GM12878 (cell line): ENCODE measurements around the gene KDM4C. TPM values are rescaled to one million over a fixed set of nuclear protein-coding genes. Genes with fewer than 3 reads are reported as not detected.

Experiments used
- ATAC-seq: fragments of 200-7000 bp; cut with Tn5 transposase; 3 replicates; pipeline ENCODE4 v1.9.1; 2020; ENCODE audit warnings: mild to moderate bottlenecking, moderate library complexity
- BruUV-seq: library from RNA; stranded (reverse); fragments of 400-500 nt; replicated peaks from 2 replicates; lab custom pipeline; 2021; lab: Mats Ljungman, UMichigan
- CTCF ChIA-PET: fragments of 300-600 bp; sonication (Branson Sonifier 250); formaldehyde crosslinking; extraction: SDS; loops from one replicate; lab custom pipeline; 2021; ENCODE audit warnings: inconsistent platforms; lab: Yijun Ruan, JAX
- POLR2A ChIA-PET: fragments of 350-600 bp; formaldehyde crosslinking; extraction: SDS; loops from one replicate; lab custom pipeline; 2021; ENCODE audit warnings: inconsistent platforms; lab: Charles Lee
- RAD21 ChIA-PET: fragments of 300-600 bp; sonication (Branson Sonifier 250); formaldehyde crosslinking; loops from one replicate; lab custom pipeline; 2023; ENCODE audit warnings: antibody characterized with exemption; ENCODE audit not compliant: unreplicated experiment; lab: Charles Lee
- SMC1A ChIA-PET: fragments of 300-600 bp; sonication (Branson Sonifier 250); formaldehyde crosslinking; loops from one replicate; lab custom pipeline; 2023; ENCODE audit not compliant: unreplicated experiment, uncharacterized antibody; lab: Charles Lee
- DNase-seq: peaks from one replicate; pipeline ENCODE4 v3.0.0-alpha.2; 2011; ENCODE audit warnings: low read depth, low spot score
- FAIRE-seq: peaks from 3 replicates; lab custom pipeline; 2011; peaks lifted over from hg19 to GRCh38; lab: Jason Lieb, UNC
- H2AFZ ChIP-seq: 2 replicates; pipeline ENCODE4 v1.6.0; 2011; ENCODE audit warnings: low read depth, low read length, control low read depth; ENCODE audit not compliant: control insufficient read depth
- H3K27ac ChIP-seq: 2 replicates; pipeline ENCODE4 v1.5.1; 2011; ENCODE audit warnings: control low read depth; ENCODE audit not compliant: control insufficient read depth, insufficient read depth
- H3K27me3 ChIP-seq, 2 experiments: replicated peaks in 1 of 2; 2 replicates each; pipeline versions ENCODE4 v1.6.0 to v1.6.1; 2011; ENCODE audit warnings: low read length in 1 of 2; ENCODE audit not compliant: control insufficient read depth in 2 of 2, insufficient read depth in 2 of 2
- H3K36me3 ChIP-seq, 2 experiments: 2 replicates each; pipeline ENCODE4 v1.5.1; 2011; ENCODE audit warnings: low read length in 1 of 2; ENCODE audit not compliant: control insufficient read depth in 2 of 2, insufficient read depth in 2 of 2
- H3K4me1 ChIP-seq: 2 replicates; pipeline ENCODE4 v1.6.1; 2011; ENCODE audit warnings: mild to moderate bottlenecking, low read length, moderate library complexity, mixed read lengths; ENCODE audit not compliant: control insufficient read depth, insufficient read depth
- H3K4me2 ChIP-seq: 2 replicates; pipeline ENCODE4 v1.6.0; 2011; ENCODE audit warnings: control low read depth; ENCODE audit not compliant: control insufficient read depth, insufficient read depth
- H3K4me3 ChIP-seq: fragments of 200-600 bp; sonication (generic); 2 replicates; pipeline ENCODE4 v1.5.1; 2016
- H3K79me2 ChIP-seq: 2 replicates; pipeline ENCODE4 v1.6.0; 2011; ENCODE audit warnings: low read length; ENCODE audit not compliant: control insufficient read depth, insufficient read depth
- H3K9ac ChIP-seq: 2 replicates; pipeline ENCODE4 v1.8.0; 2011; ENCODE audit warnings: low read length, control low read depth, mixed read lengths; ENCODE audit not compliant: control insufficient read depth, insufficient read depth
- H3K9me3 ChIP-seq: replicated peaks from 3 replicates; pipeline ENCODE4 v1.5.1; 2011; ENCODE audit warnings: mild to moderate bottlenecking, low read length; ENCODE audit not compliant: control insufficient read depth, insufficient read depth
- H4K20me1 ChIP-seq: 2 replicates; pipeline ENCODE4 v1.6.0; 2011; ENCODE audit not compliant: control insufficient read depth, insufficient read depth
- FOXM1 ChIP-seq: IDR thresholded peaks from 2 replicates; pipeline ENCODE4 v1.6.1; 2012; ENCODE audit warnings: low read depth, mild to moderate bottlenecking, inconsistent platforms, low read length, moderate library complexity
- GABPA ChIP-seq: IDR thresholded peaks from 2 replicates; pipeline ENCODE4 v1.6.1; 2014; ENCODE audit warnings: antibody characterized with exemption, low read depth, mild to moderate bottlenecking, inconsistent platforms
- HDAC2 ChIP-seq: fragments of 200-600 bp; sonication (generic); IDR thresholded peaks from 2 replicates; pipeline ENCODE4 v1.6.1; 2017
- KLF5 ChIP-seq: fragments of 450-650 bp; IDR thresholded peaks from 2 replicates; pipeline ENCODE4 v1.6.1; 2014; ENCODE audit warnings: mild to moderate bottlenecking; ENCODE audit not compliant: partially characterized antibody
- MXI1 ChIP-seq: fragments of 150-350 bp; IDR thresholded peaks from 2 replicates; pipeline ENCODE4 v1.6.1; 2011; ENCODE audit warnings: low read depth, mild to moderate bottlenecking, inconsistent platforms, low read length, improper control_type of control experiment
- NRF1 ChIP-seq: conservative IDR thresholded peaks from 2 replicates; pipeline ENCODE4 v1.6.1; 2011; ENCODE audit warnings: mild to moderate bottlenecking, low read depth, low read length, improper control_type of control experiment
- RAD51 ChIP-seq: fragments of 450-650 bp; IDR thresholded peaks from 2 replicates; pipeline ENCODE4 v1.6.1; 2016; ENCODE audit warnings: moderate library complexity, mild to moderate bottlenecking, inconsistent platforms
- SP1 ChIP-seq: IDR thresholded peaks from one replicate; pipeline ENCODE4 v1.6.1; 2011; ENCODE audit warnings: low read depth, low read length
- SREBF2 ChIP-seq: IDR thresholded peaks from 2 replicates; pipeline ENCODE4 v1.6.1; 2012; ENCODE audit warnings: mild to moderate bottlenecking, low read length
- STAT1 ChIP-seq: fragments of 450-650 bp; conservative IDR thresholded peaks from 2 replicates; pipeline ENCODE4 v1.6.1; 2014; ENCODE audit warnings: antibody characterized with exemption, mild to moderate bottlenecking
- TCF7 ChIP-seq: IDR thresholded peaks from 2 replicates; pipeline ENCODE4 v1.6.1; 2014; ENCODE audit warnings: antibody characterized with exemption, borderline replicate concordance
- YBX1 ChIP-seq: fragments of 450-650 bp; IDR thresholded peaks from 2 replicates; pipeline ENCODE4 v1.6.1; 2016; ENCODE audit warnings: antibody characterized with exemption
- WGBS: methylation state at CpG from one replicate; pipeline ENCODE4 v1.1.6; 2016; ENCODE audit warnings: low lambda C conversion rate; ENCODE audit not compliant: insufficient replicate concordance, insufficient coverage; ENCODE audit errors: missing lambda C conversion rate; 5-methylcytosine and 5-hydroxymethylcytosine counted together
- in situ Hi-C: fragments of 300-500 bp; cut with MboI; formaldehyde crosslinking; loops from 9 replicates; pipeline ENCODE4 v1.14.3; 2018; ENCODE audit warnings: mixed read lengths
- intact Hi-C: fragments of 100-400 bp; cut with micrococcal nuclease; formaldehyde crosslinking; loops from one replicate; pipeline ENCODE4 v1.14.2; 2022; ENCODE audit not compliant: unreplicated experiment
- polyA plus RNA-seq, 11 experiments: library from polyadenylated mRNA; depleted of rRNA in 4 of 11; unstranded in 6 of 11; stranded (reverse) in 5 of 11; fragments of >200 nt; fragmentation: Nextera tagmentation in 4 of 11; fragmentation: Illumina TruSeq in 1 of 11; extraction: Ambion mirVana in 4 of 11; extraction: Trizol in 1 of 11; gene quantifications; 1 replicate in 1 of 11; 2 replicates in 10 of 11; pipeline versions ENCODE4 v1.2.1 to v1.2.3, GENCODE V29; 2011 to 2016; ENCODE audit warnings: inconsistent platforms in 2 of 11, missing spikeins in 2 of 11, low read depth in 1 of 11
- total RNA-seq, 4 experiments: library from RNA; depleted of rRNA in 3 of 4; stranded (reverse); fragments of >200 nt in 3 of 4; fragmentation: Illumina TruSeq in 1 of 4; extraction: Trizol in 1 of 4; gene quantifications; 2 replicates each; pipeline versions ENCODE4 v1.2.1 to v1.2.3, GENCODE V29; 2013 to 2021
- TF ChIP-seq, protein P1 (sequence below): fragments of 450-650 bp; formaldehyde crosslinking; IDR thresholded peaks from 2 replicates; pipeline ENCODE4 v1.4.0; 2020; ENCODE audit warnings: mild to moderate bottlenecking, moderate library complexity
- TF ChIP-seq, protein P2 (sequence below): fragments of 450-650 bp; formaldehyde crosslinking; IDR thresholded peaks from 2 replicates; pipeline ENCODE4 v1.4.0; 2022; ENCODE audit warnings: mild to moderate bottlenecking, moderate library complexity
- TF ChIP-seq, protein P3 (sequence below): fragments of 150-350 bp; IDR thresholded peaks from 2 replicates; pipeline ENCODE4 v1.6.1; 2014; ENCODE audit warnings: mild to moderate bottlenecking, low read depth, low read length

Gene KDM4C
- total and polyA plus RNA-seq, 10 of the 15 experiments (the other 5 are each of a cell fraction or from before 2014, with no cell fraction given), result 6.8 to 41.2 (median 20.1) TPM

DNA sequence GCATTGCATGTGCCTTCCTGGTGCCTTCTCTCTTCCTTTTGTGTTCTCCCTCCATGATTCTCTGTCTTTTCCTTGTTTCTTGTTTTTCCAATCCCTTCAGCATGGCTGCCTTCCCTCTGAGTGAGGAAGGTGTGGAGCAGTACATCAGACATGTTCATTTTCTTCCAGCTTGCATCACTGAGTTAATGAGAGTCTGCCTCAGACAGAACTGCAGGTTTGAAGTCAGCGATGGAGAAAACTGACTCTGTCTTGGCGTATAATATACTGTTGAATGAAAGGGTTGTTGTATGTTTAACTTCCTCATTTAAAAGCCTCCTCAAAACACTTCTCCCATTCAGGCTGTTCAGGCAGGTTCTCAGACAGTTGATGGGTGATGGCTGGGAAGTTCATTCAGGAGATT lies 129.3 kb downstream of the KDM4C start:
- intact Hi-C loops (no loop called here), in situ Hi-C loops (no loop called here)
- no peak for ATAC-seq
- ChIA-PET RAD21 (no interaction called here), CTCF (interaction anchor here (0.9 kb wide), 1 partner anchor 18 kb away, joined by 3 read pairs; no protein-coding TSS in a partner anchor), POLR2A (no interaction called here), SMC1A (no interaction called here)
- H3K9ac ChIP-seq, result no peak overlapping the region
- no TSS peak for BruUV-seq
- no peak overlapping the region for H3K4me3 ChIP-seq
- 100% methylated on average over 2 of the region's 2 CpGs for WGBS
- TF ChIP-seq, protein P1, sequence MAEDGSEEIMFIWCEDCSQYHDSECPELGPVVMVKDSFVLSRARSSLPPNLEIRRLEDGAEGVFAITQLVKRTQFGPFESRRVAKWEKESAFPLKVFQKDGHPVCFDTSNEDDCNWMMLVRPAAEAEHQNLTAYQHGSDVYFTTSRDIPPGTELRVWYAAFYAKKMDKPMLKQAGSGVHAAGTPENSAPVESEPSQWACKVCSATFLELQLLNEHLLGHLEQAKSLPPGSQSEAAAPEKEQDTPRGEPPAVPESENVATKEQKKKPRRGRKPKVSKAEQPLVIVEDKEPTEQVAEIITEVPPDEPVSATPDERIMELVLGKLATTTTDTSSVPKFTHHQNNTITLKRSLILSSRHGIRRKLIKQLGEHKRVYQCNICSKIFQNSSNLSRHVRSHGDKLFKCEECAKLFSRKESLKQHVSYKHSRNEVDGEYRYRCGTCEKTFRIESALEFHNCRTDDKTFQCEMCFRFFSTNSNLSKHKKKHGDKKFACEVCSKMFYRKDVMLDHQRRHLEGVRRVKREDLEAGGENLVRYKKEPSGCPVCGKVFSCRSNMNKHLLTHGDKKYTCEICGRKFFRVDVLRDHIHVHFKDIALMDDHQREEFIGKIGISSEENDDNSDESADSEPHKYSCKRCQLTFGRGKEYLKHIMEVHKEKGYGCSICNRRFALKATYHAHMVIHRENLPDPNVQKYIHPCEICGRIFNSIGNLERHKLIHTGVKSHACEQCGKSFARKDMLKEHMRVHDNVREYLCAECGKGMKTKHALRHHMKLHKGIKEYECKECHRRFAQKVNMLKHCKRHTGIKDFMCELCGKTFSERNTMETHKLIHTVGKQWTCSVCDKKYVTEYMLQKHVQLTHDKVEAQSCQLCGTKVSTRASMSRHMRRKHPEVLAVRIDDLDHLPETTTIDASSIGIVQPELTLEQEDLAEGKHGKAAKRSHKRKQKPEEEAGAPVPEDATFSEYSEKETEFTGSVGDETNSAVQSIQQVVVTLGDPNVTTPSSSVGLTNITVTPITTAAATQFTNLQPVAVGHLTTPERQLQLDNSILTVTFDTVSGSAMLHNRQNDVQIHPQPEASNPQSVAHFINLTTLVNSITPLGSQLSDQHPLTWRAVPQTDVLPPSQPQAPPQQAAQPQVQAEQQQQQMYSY, result no peak
- no peak for TF ChIP-seq STAT1
- TF ChIP-seq, protein P2, sequence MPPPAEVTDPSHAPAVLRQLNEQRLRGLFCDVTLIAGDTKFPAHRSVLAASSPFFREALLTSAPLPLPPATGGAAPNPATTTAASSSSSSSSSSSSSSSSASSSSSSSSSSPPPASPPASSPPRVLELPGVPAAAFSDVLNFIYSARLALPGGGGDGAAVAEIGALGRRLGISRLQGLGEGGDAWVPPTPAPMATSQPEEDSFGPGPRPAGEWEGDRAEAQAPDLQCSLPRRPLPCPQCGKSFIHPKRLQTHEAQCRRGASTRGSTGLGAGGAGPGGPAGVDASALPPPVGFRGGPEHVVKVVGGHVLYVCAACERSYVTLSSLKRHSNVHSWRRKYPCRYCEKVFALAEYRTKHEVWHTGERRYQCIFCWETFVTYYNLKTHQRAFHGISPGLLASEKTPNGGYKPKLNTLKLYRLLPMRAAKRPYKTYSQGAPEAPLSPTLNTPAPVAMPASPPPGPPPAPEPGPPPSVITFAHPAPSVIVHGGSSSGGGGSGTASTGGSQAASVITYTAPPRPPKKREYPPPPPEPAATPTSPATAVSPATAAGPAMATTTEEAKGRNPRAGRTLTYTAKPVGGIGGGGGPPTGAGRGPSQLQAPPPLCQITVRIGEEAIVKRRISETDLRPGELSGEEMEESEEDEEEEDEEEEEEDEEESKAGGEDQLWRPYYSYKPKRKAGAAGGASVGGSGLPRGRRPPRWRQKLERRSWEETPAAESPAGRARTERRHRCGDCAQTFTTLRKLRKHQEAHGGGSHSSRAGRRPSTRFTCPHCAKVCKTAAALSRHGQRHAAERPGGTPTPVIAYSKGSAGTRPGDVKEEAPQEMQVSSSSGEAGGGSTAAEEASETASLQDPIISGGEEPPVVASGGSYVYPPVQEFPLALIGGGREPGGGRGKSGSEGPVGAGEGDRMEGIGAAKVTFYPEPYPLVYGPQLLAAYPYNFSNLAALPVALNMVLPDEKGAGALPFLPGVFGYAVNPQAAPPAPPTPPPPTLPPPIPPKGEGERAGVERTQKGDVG (CRISPR knock-in tag), result no peak
- no peak for TF ChIP-seq MXI1
- TF ChIP-seq FOXM1, result no peak
- TF ChIP-seq HDAC2, result no peak
- TF ChIP-seq TCF7, result no peak
- TF ChIP-seq NRF1, result no peak
- no peak for TF ChIP-seq RAD51
- no peak for TF ChIP-seq SREBF2
- no peak for TF ChIP-seq YBX1
- TF ChIP-seq KLF5, result no peak
- TF ChIP-seq SP1, result no peak
- TF ChIP-seq, protein P3, sequence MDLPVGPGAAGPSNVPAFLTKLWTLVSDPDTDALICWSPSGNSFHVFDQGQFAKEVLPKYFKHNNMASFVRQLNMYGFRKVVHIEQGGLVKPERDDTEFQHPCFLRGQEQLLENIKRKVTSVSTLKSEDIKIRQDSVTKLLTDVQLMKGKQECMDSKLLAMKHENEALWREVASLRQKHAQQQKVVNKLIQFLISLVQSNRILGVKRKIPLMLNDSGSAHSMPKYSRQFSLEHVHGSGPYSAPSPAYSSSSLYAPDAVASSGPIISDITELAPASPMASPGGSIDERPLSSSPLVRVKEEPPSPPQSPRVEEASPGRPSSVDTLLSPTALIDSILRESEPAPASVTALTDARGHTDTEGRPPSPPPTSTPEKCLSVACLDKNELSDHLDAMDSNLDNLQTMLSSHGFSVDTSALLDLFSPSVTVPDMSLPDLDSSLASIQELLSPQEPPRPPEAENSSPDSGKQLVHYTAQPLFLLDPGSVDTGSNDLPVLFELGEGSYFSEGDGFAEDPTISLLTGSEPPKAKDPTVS, result no peak
- TF ChIP-seq GABPA, result no peak
- H3K9me3 ChIP-seq, result no peaks in the 10 kb centered on the region; the same call in 1 of the 3 replicates
- peaks cover 8% of the 10 kb centered on the region for H3K4me1 ChIP-seq
- no peak for DNase-seq
- H3K4me2 ChIP-seq, result no peak overlapping the region
- no peak overlapping the region for H3K27ac ChIP-seq
- H2AFZ ChIP-seq, result no peak overlapping the region
- no peak for FAIRE-seq
- no peaks in the 10 kb centered on the region; the same call in 1 of the 2 replicates for H3K79me2 ChIP-seq
- no peaks in the 10 kb centered on the region for H3K27me3 ChIP-seq
- peaks cover 1 to 8% of the 10 kb centered on the region in 2 experiments; a peak in 2 of 4 replicates for H3K36me3 ChIP-seq
- no peaks in the 10 kb centered on the region for H4K20me1 ChIP-seq
